Measurements from ENCODE around the gene SDK2. TPM values are rescaled to one million over a fixed set of nuclear protein-coding genes. Genes with fewer than 3 reads are reported as not detected.

The SDK2 gene
- polyA plus RNA-seq, 2 of the 4 experiments (the other 2 are of a cell fraction) = 0.36 to 0.57 TPM

DNA sequence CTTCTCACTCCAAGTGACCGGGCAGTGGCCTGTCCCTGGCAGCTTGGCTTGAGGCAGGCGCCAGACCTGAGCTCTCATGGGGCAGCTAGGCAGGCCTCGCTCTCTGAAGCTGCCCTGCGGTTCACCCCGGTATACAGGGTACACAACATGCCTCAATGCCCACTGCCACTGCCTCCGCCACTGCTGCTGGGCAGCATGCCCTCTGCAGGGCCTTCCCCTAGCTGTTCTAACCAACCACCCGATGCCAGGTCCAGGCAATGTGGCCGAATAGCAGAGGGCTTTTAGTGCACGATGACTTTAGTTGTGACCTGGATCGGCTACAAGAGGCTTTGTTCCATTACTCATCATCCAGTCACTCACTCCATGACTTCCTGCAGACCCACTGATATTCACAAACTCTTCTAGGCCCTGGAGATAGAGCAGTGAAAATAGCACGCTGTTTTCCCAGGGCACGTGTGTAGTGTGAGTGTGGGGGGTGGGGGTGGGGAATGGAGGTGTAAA lies 352.2 kb downstream of the SDK2 start:
- DNase-seq (ENCODE audit: low read depth in 1 of 2, low spot score in 1 of 2) (peak in 1 of 2 experiments; percentile 49), ATAC-seq (peak; percentile 13 to 28; a peak in 5 of 6 replicates), FAIRE-seq (no peak)
- 44% methylated on average over 12 of the region's 12 CpGs for WGBS (ENCODE audit: missing lambda C conversion rate)
- ChIA-PET CTCF (interaction anchor here (1.7 to 5.7 kb wide), 5 partner anchors 10 to 78 kb away, joined by 5 to 71 read pairs (median 16); partner anchors contain the start of gene CDC42EP4), POLR2A (interaction anchor here (1.9 kb wide), 1 partner anchor 19 kb away, joined by 13 read pairs; the partner anchor contains the start of gene CDC42EP4)
- Histone ChIP-seq H3K4me3 (0 out of 3 replicates have a peak overlapping the region, but pooled peaks have one; percentile 6), H3K9me3 (no peaks in the 10 kb centered on the region), H3K4me1 (peaks cover 83% of the 10 kb centered on the region), H3K27ac (peak overlapping the region; percentile 82 to 91), H3K4me2 (peak overlapping the region; percentile 79)
- TF ChIP-seq FOSL2 (IDR thresholded peaks at IDR 0.05) (no peak), FOSL2 (CRISPR knock-in tag; IDR thresholded peaks at IDR 0.05) (peak; percentile 55), HOXB5 (CRISPR knock-in tag; IDR thresholded peaks at IDR 0.05) (no peak), POLR2AphosphoS2 (conservative IDR thresholded peaks at IDR 0.05; ENCODE audit: low read length) (0 out of 2 replicates have a peak, but pooled peaks have one; percentile 9)

DNA sequence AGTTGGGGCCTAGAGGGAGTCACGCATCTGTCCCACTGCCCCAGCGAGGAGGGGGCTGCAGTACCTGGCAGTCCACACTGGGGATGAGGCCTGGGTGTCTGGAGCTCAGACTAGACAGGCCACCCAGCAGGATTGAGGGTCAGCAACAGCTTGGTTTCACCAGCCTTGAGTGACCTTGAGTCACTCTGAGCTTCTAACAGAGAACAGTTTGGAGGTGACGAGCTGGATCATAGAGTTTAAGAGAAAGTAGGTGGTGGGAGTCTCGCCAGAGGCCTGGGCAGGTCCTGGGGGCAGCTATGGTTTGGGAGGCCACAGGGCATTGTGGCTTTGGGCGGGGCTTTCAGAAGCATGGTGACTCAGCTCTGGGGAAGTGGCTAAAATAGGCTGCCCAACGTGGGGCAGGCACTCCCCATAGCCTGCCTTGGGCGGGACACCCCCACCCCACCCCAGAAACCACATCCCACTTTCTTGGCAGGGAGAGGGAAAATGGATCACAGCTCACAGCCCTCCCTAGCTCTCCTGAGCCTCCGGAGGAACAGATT lies 352.9 kb downstream of the SDK2 start:
- peak; percentile 59 to 65 for DNase-seq (ENCODE audit: low read depth in 1 of 2, low spot score in 1 of 2)
- 31% methylated on average over 8 of the region's 8 CpGs for WGBS (ENCODE audit: missing lambda C conversion rate)

DNA sequence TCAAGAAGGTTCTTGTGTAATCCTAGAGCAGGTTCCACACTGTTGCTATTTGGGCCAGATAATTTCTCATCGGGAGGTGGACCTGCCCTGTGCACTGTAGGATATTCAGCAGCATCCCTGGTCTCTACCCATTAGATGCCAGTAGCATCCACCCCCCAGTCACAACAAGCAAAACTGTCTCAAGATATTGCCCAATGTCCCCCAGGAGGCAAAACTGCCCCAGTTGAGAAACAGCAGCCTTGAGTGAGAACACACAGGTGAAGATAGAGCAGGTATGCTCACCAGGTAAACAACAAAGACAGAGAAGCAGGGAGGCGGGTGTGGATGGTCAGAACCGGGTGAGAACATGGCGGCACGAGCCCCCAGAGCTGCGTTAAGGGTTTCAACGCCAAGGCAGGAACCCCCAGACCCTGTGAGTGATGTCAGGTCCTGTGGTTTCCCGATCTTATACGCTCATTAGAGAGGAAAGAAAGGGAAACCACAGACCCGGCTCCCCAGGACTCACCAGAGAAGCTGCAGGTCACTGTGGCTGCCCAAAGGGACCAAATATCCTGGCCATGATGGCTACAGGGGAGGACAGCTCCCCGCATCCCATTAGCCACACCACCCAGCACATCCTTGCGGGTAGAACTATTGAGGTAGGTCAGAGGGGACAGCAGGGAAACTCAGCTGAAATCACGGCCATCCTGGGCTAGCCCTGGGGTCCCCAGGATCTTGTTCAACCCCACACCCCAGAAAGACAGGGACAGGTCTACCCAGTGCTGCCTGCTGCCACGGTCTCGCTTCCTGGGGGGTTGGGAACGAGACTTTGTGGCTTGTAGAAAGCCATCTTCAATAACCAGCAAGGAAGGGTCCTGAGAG lies 353.6 kb downstream of the SDK2 start:
- ChIA-PET POLR2A (interaction anchor here (1.9 kb wide), 1 partner anchor 21 kb away, joined by 13 read pairs; the partner anchor contains the start of gene CDC42EP4), CTCF (interaction anchor here (1.5 to 5.7 kb wide), 6 partner anchors 9 to 80 kb away, joined by 4 to 71 read pairs (median 12); partner anchors contain the start of gene CDC42EP4)
- no peaks in the 10 kb centered on the region for H3K9me3 ChIP-seq
- H3K4me2 ChIP-seq = peak overlapping the region; percentile 79
- peaks cover 89% of the 10 kb centered on the region for H3K4me1 ChIP-seq
- TF ChIP-seq HOXB13 (CRISPR knock-in tag; IDR thresholded peaks at IDR 0.05; ENCODE audit: low read depth) (no peak), CEBPB (IDR thresholded peaks at IDR 0.05) (peak in 1 of 2 experiments; percentile 60; a peak in 2 of 4 replicates), RARB (CRISPR knock-in tag; IDR thresholded peaks at IDR 0.05) (no peak), POLR2AphosphoS2 (conservative IDR thresholded peaks at IDR 0.05; ENCODE audit: low read length) (0 out of 2 replicates have a peak, but pooled peaks have one; percentile 46)
- 91% methylated on average over 13 of the region's 16 CpGs for WGBS (ENCODE audit: missing lambda C conversion rate)
- ATAC-seq (no peak), FAIRE-seq (no peak), DNase-seq (ENCODE audit: low read depth in 1 of 2, low spot score in 1 of 2) (no peak)
- H3K4me3 ChIP-seq = no peak overlapping the region
- H3K27ac ChIP-seq = peak overlapping the region; percentile 82 to 91

More for the DNA sequence above, 352.9 kb downstream of the SDK2 start:
- ChIA-PET POLR2A (interaction anchor here (1.9 kb wide), 1 partner anchor 20 kb away, joined by 13 read pairs; the partner anchor contains the start of gene CDC42EP4), CTCF (interaction anchor here (1.7 to 5.7 kb wide), 5 partner anchors 10 to 79 kb away, joined by 5 to 71 read pairs (median 16); partner anchors contain the start of gene CDC42EP4)
- Histone ChIP-seq H3K9me3 (no peaks in the 10 kb centered on the region), H3K4me3 (0 out of 3 replicates have a peak overlapping the region, but pooled peaks have one; percentile 6), H3K4me1 (peaks cover 87% of the 10 kb centered on the region), H3K4me2 (peak overlapping the region; percentile 79), H3K27ac (peak overlapping the region; percentile 82 to 91)
- TF ChIP-seq RNF2 (IDR thresholded peaks at IDR 0.05; ENCODE audit: borderline replicate concordance, low read depth) = no peak
- no peak for TF ChIP-seq MYC (IDR thresholded peaks at IDR 0.05; ENCODE audit: borderline replicate concordance, low read length)
- TF ChIP-seq, protein P1, sequence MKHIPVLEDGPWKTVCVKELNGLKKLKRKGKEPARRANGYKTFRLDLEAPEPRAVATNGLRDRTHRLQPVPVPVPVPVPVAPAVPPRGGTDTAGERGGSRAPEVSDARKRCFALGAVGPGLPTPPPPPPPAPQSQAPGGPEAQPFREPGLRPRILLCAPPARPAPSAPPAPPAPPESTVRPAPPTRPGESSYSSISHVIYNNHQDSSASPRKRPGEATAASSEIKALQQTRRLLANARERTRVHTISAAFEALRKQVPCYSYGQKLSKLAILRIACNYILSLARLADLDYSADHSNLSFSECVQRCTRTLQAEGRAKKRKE (CRISPR knock-in tag; IDR thresholded peaks at IDR 0.05; ENCODE audit: low read depth) = no peak
- TF ChIP-seq, protein P2, sequence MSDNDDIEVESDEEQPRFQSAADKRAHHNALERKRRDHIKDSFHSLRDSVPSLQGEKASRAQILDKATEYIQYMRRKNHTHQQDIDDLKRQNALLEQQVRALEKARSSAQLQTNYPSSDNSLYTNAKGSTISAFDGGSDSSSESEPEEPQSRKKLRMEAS (IDR thresholded peaks at IDR 0.05) = peak; percentile 49; the same call in 1 of the 2 replicates
- TF ChIP-seq CHD2 (IDR thresholded peaks at IDR 0.05; ENCODE audit: low read length, partially characterized antibody) = no peak
- no peak for TF ChIP-seq FOSL2 (IDR thresholded peaks at IDR 0.05)
- peak; percentile 63 for TF ChIP-seq FOSL2 (CRISPR knock-in tag; IDR thresholded peaks at IDR 0.05)
- ATAC-seq (peak; percentile 47 to 65; a peak in 5 of 6 replicates), FAIRE-seq (no peak)

All from A549 (cell line).